HG02571 (cell line): ENCODE results near the gene PGGHG.
A peak's percentile ranks its signal among the peaks of the same experiment; 100 is the strongest.
"Not testable (repeated sequence)": the region's sequence is repeated elsewhere in the genome, so short reads cannot be mapped to it uniquely, and the experiment has no call there.

Experiments
- ATAC-seq: cut with Tn5 transposase; IDR thresholded peaks from one replicate; pipeline ENCODE4 v1.9.1; 2021; ENCODE audit warnings: mild to moderate bottlenecking, moderate library complexity; ENCODE audit not compliant: unreplicated experiment

PGGHG gene

GRCh38 chr11:326842-327580, 38.1 kb downstream of the PGGHG start:
- peak; percentile 59 for ATAC-seq

- ATAC-seq: no peak
Measured at GRCh38 chr11:327581-327923, 38.6 kb downstream of the PGGHG start.

- ATAC-seq: no peak
Measured at GRCh38 chr11:328012-328411, 39.1 kb downstream of the PGGHG start.

GRCh38 chr11:328516-329100, 39.7 kb downstream of the PGGHG start:
- not testable (repeated sequence) for ATAC-seq

- no peak for ATAC-seq
Measured at GRCh38 chr11:329886-330253, 40.9 kb downstream of the PGGHG start.

- no peak for ATAC-seq
Measured at GRCh38 chr11:330307-330693, 41.4 kb downstream of the PGGHG start.

GRCh38 chr11:330694-331357, 41.9 kb downstream of the PGGHG start:
- no peak for ATAC-seq

GRCh38 chr11:331358-332060, 42.6 kb downstream of the PGGHG start:
- ATAC-seq: no peak

- no peak for ATAC-seq
Measured at GRCh38 chr11:332651-333480, 43.9 kb downstream of the PGGHG start.

- ATAC-seq: not testable (repeated sequence)
Measured at GRCh38 chr11:333616-334263, 44.8 kb downstream of the PGGHG start.

GRCh38 chr11:334264-334994, 45.5 kb downstream of the PGGHG start:
- no peak for ATAC-seq

GRCh38 chr11:335779-336658, 47.1 kb downstream of the PGGHG start:
- no peak for ATAC-seq

GRCh38 chr11:336659-337198, 47.8 kb downstream of the PGGHG start:
- ATAC-seq: no peak

GRCh38 chr11:337711-338110, 48.8 kb downstream of the PGGHG start:
- ATAC-seq: no peak

GRCh38 chr11:339963-340362, 51.0 kb downstream of the PGGHG start:
- ATAC-seq: no peak

GRCh38 chr11:340539-341512, 51.9 kb downstream of the PGGHG start:
- ATAC-seq: no peak

- no peak for ATAC-seq
Measured at GRCh38 chr11:342328-342727, 53.4 kb downstream of the PGGHG start.
